IMR-90 (cell line): ENCODE results near the gene OR7D2. TPM values are rescaled to one million over a fixed set of nuclear protein-coding genes. Genes with fewer than 3 reads are reported as not detected.

Experiments
- ATAC-seq: fragments of 200-7000 bp; cut with Tn5 transposase; 2 replicates; pipeline ENCODE4 v1.9.1; 2020; ENCODE audit warnings: low read depth, mild to moderate bottlenecking, moderate library complexity
- BruUV-seq: library from RNA; stranded (reverse); fragments of 400-500 nt; replicated peaks from 2 replicates; lab custom pipeline; 2021; lab: Mats Ljungman, UMichigan
- CTCF ChIA-PET: fragments of 300-600 bp; formaldehyde crosslinking; extraction: SDS; loops from one replicate; lab custom pipeline; 2021; ENCODE audit warnings: antibody characterized with exemption; lab: Yijun Ruan, JAX
- POLR2A ChIA-PET: fragments of 300-600 bp; sonication (Branson Sonifier 250); formaldehyde crosslinking; loops from one replicate; lab custom pipeline; 2022; ENCODE audit warnings: antibody characterized with exemption; ENCODE audit not compliant: unreplicated experiment; lab: Charles Lee
- DNase-seq: peaks from one replicate; pipeline ENCODE4 v3.0.0; 2013
- H2AFZ ChIP-seq: replicated peaks from 2 replicates; pipeline ENCODE3; 2013; ENCODE audit warnings: low read length, mild to moderate bottlenecking; ENCODE audit not compliant: poor library complexity
- H2AK5ac ChIP-seq: 2 replicates; pipeline ENCODE4 v1.6.1; 2013; ENCODE audit warnings: low read depth, low read length, inconsistent platforms
- H2AK9ac ChIP-seq: replicated peaks from 2 replicates; pipeline ENCODE3; 2013; ENCODE audit warnings: mild to moderate bottlenecking, low read depth, low read length, moderate library complexity; ENCODE audit not compliant: poor library complexity
- H2BK120ac ChIP-seq: 2 replicates; pipeline ENCODE4 v1.6.1; 2013; ENCODE audit warnings: low read depth, low read length, inconsistent platforms
- H2BK15ac ChIP-seq: 3 replicates; pipeline ENCODE4 v1.6.1; 2013; ENCODE audit warnings: low read depth, low read length, inconsistent platforms
- H2BK20ac ChIP-seq: 2 replicates; pipeline ENCODE4 v1.6.1; 2013; ENCODE audit warnings: low read depth, mild to moderate bottlenecking, inconsistent platforms, low read length, moderate library complexity
- H2BK5ac ChIP-seq: 2 replicates; pipeline ENCODE4 v1.6.1; 2013; ENCODE audit warnings: mild to moderate bottlenecking, low read depth, low read length, inconsistent platforms; ENCODE audit not compliant: poor library complexity, severe bottlenecking
- H3K14ac ChIP-seq: replicated peaks from 2 replicates; pipeline ENCODE4 v1.6.1; 2013; ENCODE audit warnings: low read depth, low read length, inconsistent platforms
- H3K18ac ChIP-seq: 2 replicates; pipeline ENCODE4 v1.6.1; 2013; ENCODE audit warnings: low read depth, low read length, control low read depth
- H3K23ac ChIP-seq: 2 replicates; pipeline ENCODE4 v1.6.1; 2013; ENCODE audit warnings: low read depth, low read length, inconsistent platforms
- H3K27ac ChIP-seq: 2 replicates; pipeline ENCODE4 v1.5.1; 2013; ENCODE audit warnings: mild to moderate bottlenecking, control low read depth, low read length; ENCODE audit not compliant: insufficient read depth
- H3K27me3 ChIP-seq: 2 replicates; pipeline ENCODE4 v1.6.1; 2013; ENCODE audit warnings: low read length; ENCODE audit not compliant: control insufficient read depth, insufficient read depth
- H3K36me3 ChIP-seq: 2 replicates; pipeline ENCODE4 v1.6.1; 2013; ENCODE audit warnings: low read length, mixed read lengths; ENCODE audit not compliant: control insufficient read depth, insufficient read depth
- H3K4ac ChIP-seq: 2 replicates; pipeline ENCODE4 v1.6.1; 2013; ENCODE audit warnings: low read depth, low read length, inconsistent platforms
- H3K4me1 ChIP-seq: 2 replicates; pipeline ENCODE4 v1.6.1; 2013; ENCODE audit warnings: low read length, mixed read lengths; ENCODE audit not compliant: control insufficient read depth, insufficient read depth
- H3K4me2 ChIP-seq: 2 replicates; pipeline ENCODE4 v1.6.1; 2013; ENCODE audit warnings: low read depth, mild to moderate bottlenecking, control low read depth, low read length, moderate library complexity
- H3K4me3 ChIP-seq: 2 replicates; pipeline ENCODE4 v1.5.1; 2013; ENCODE audit warnings: low read depth, mild to moderate bottlenecking, control low read depth, low read length, moderate library complexity; ENCODE audit not compliant: insufficient read depth
- H3K56ac ChIP-seq: 2 replicates; pipeline ENCODE4 v1.6.1; 2013; ENCODE audit warnings: low read length, inconsistent platforms; ENCODE audit not compliant: insufficient read depth; ENCODE audit errors: extremely low read depth
- H3K79me1 ChIP-seq, 2 experiments: 2 replicates each; pipeline ENCODE4 v1.6.1; 2013; ENCODE audit warnings: low read length in 2 of 2, inconsistent platforms in 1 of 2, low read depth in 1 of 2
- H3K9ac ChIP-seq: 2 replicates; pipeline ENCODE4 v1.6.1; 2013; ENCODE audit warnings: low read depth, low read length, control low read depth
- H3K9me1 ChIP-seq: 2 replicates; pipeline ENCODE4 v1.6.1; 2013; ENCODE audit warnings: low read length, inconsistent platforms; ENCODE audit not compliant: insufficient read depth
- H3K9me3 ChIP-seq: 2 replicates; pipeline ENCODE4 v1.6.1; 2013; ENCODE audit warnings: low read length; ENCODE audit not compliant: control insufficient read depth, insufficient read depth
- H4K20me1 ChIP-seq: 2 replicates; pipeline ENCODE4 v1.6.1; 2013; ENCODE audit warnings: low read length, inconsistent platforms; ENCODE audit not compliant: insufficient read depth
- H4K5ac ChIP-seq: 2 replicates; pipeline ENCODE4 v1.6.1; 2013; ENCODE audit warnings: mild to moderate bottlenecking, low read depth, low read length, control low read depth
- H4K8ac ChIP-seq, 2 experiments: 2 replicates each; pipeline ENCODE4 v1.6.1; 2013; ENCODE audit warnings: low read depth in 2 of 2, low read length in 2 of 2, control low read depth in 1 of 2, inconsistent platforms in 1 of 2
- H4K91ac ChIP-seq: 2 replicates; pipeline ENCODE4 v1.6.1; 2013; ENCODE audit warnings: low read depth, low read length, inconsistent platforms; ENCODE audit not compliant: insufficient read depth
- CHD1 ChIP-seq: IDR thresholded peaks from 2 replicates; pipeline ENCODE4 v1.6.1; 2012; ENCODE audit warnings: low read depth, low read length, improper control_type of control experiment
- CTCF ChIP-seq: conservative IDR thresholded peaks from 2 replicates; pipeline ENCODE4 v1.5.1; 2012; ENCODE audit warnings: mild to moderate bottlenecking, low read depth, low read length, improper control_type of control experiment
- MXI1 ChIP-seq: IDR thresholded peaks from 2 replicates; pipeline ENCODE4 v1.6.1; 2012; ENCODE audit warnings: low read depth, mild to moderate bottlenecking, low read length, moderate library complexity, borderline replicate concordance
- RAD21 ChIP-seq: IDR thresholded peaks from 2 replicates; pipeline ENCODE4 v1.6.1; 2012; ENCODE audit warnings: low read length, improper control_type of control experiment
- USF2 ChIP-seq: fragments of 150-350 bp; IDR thresholded peaks from 2 replicates; pipeline ENCODE4 v1.6.1; 2017; ENCODE audit warnings: mild to moderate bottlenecking, antibody characterized with exemption, low read length, low read depth
- WGBS, 2 experiments: methylation state at CpG; one replicate each; pipeline versions ENCODE4 v1.1.5 to v1.1.7; 2013; ENCODE audit warnings: missing lambda C conversion rate in 2 of 2; ENCODE audit not compliant: insufficient read length in 1 of 2; ENCODE audit errors: extremely low coverage in 2 of 2; 5-methylcytosine and 5-hydroxymethylcytosine counted together
- dilution Hi-C: fragments of 300-500 bp; cut with HindIII; formaldehyde crosslinking; loops from one replicate; pipeline ENCODE4 v1.14.3; 2018; ENCODE audit warnings: low sequenced_read_pairs; ENCODE audit not compliant: unreplicated experiment
- in situ Hi-C: fragments of 300-500 bp; cut with MboI; formaldehyde crosslinking; loops from 3 replicates; pipeline ENCODE4 v1.14.3; 2019; ENCODE audit warnings: low sequenced_read_pairs, inconsistent platforms, mixed read lengths
- intact Hi-C: fragments of 100-400 bp; cut with micrococcal nuclease; formaldehyde crosslinking; loops from 2 replicates; pipeline ENCODE4 v1.10.0; 2022
- polyA plus RNA-seq, 3 experiments: library from polyadenylated mRNA; depleted of rRNA; stranded (reverse); fragments of >200 nt; gene quantifications; 2 replicates each; pipeline ENCODE4 v1.2.3, GENCODE V29; 2012; ENCODE audit warnings: low replicate concordance in 1 of 3
- total RNA-seq: library from RNA; depleted of rRNA; stranded (reverse); fragments of >200 nt; gene quantifications from 2 replicates; pipeline ENCODE4 v1.2.3, GENCODE V29; 2012

The OR7D2 gene
- total and polyA plus RNA-seq, 2 of the 4 experiments (the other 2 are of a cell fraction) = not detected

- TF ChIP-seq CHD1 = no peak
- TF ChIP-seq RAD21 = no peak
- no peak for TF ChIP-seq CTCF
- TF ChIP-seq MXI1 = no peak
- no peak for TF ChIP-seq USF2
- intact Hi-C loops = no loop called here
- Histone ChIP-seq H3K14ac (no peak overlapping the region), H3K4me2 (no peak overlapping the region), H4K8ac (no peak overlapping the region), H2BK5ac (no peak overlapping the region), H4K20me1 (peaks cover 21% of the 10 kb centered on the region), H2AK9ac (no peak overlapping the region), H3K56ac (no peak overlapping the region), H3K36me3 (peaks cover 33% of the 10 kb centered on the region), H2BK15ac (no peak overlapping the region), H2AK5ac (no peak overlapping the region), H4K5ac (no peak overlapping the region), H3K27me3 (no peaks in the 10 kb centered on the region), H3K4me3 (no peak overlapping the region), H2BK20ac (no peak overlapping the region), H2AFZ (no peak overlapping the region), H3K9ac (no peak overlapping the region), H3K4me1 (no peaks in the 10 kb centered on the region), H3K27ac (no peak overlapping the region), H3K4ac (no peak overlapping the region), H3K9me3 (peaks cover 51% of the 10 kb centered on the region), H3K9me1 (no peaks in the 10 kb centered on the region), H2BK120ac (no peak overlapping the region), H3K18ac (no peak overlapping the region), H3K79me1 (peaks cover 12 to 14% of the 10 kb centered on the region in 2 experiments), H4K91ac (no peak overlapping the region), H3K23ac (no peak overlapping the region)
- no TSS peak for BruUV-seq
- in situ Hi-C loops = loop anchor here (25.0 kb wide), 1 partner anchor 914 kb away; no protein-coding TSS in a partner anchor
- ChIA-PET POLR2A (no interaction called here), CTCF (no interaction called here)
- WGBS, 2 experiments = 83% methylated on average over 1 of the region's 3 CpGs; no CpG with 5 or more reads in 1 of the 2 experiments
- DNase-seq (no peak), ATAC-seq (no peak)
- dilution Hi-C loops = no loop called here
Measured at GRCh38 chr19:9148697-9149096, 30.1 kb upstream of the OR7D2 start.
